ACC112 (cell line): ENCODE measurements around the gene ACE.

Experiments
- H2AFZ ChIP-seq: fragments of 200-600 bp; sonication (generic); one replicate; pipeline ENCODE4 v1.6.0; 2017; ENCODE audit warnings: antibody characterized with exemption, low read length; ENCODE audit not compliant: unreplicated experiment
- H3K27ac ChIP-seq: fragments of 200-600 bp; sonication (generic); 2 replicates; pipeline ENCODE4 v1.5.1; 2014; ENCODE audit warnings: low read depth, mild to moderate bottlenecking, antibody characterized with exemption, low read length, moderate library complexity
- H3K27me3 ChIP-seq: fragments of 200-600 bp; sonication (generic); 2 replicates; pipeline ENCODE4 v1.6.1; 2014; ENCODE audit warnings: mild to moderate bottlenecking, antibody characterized with exemption, low read length, moderate library complexity, mixed read lengths; ENCODE audit not compliant: insufficient read depth
- H3K36me3 ChIP-seq: fragments of 200-600 bp; sonication (generic); 2 replicates; pipeline ENCODE4 v1.6.1; 2016; ENCODE audit warnings: mild to moderate bottlenecking, antibody characterized with exemption, low read length, moderate library complexity, mixed read lengths; ENCODE audit not compliant: insufficient read depth
- H3K4me1 ChIP-seq: fragments of 200-600 bp; sonication (generic); one replicate; pipeline ENCODE4 v1.6.1; 2016; ENCODE audit warnings: low read length, mixed read lengths; ENCODE audit not compliant: insufficient read depth, unreplicated experiment, control insufficient read depth
- H3K4me3 ChIP-seq: fragments of 200-600 bp; sonication (generic); 2 replicates; pipeline ENCODE4 v1.5.1; 2014; ENCODE audit warnings: mild to moderate bottlenecking, low read depth, low read length
- H3K79me2 ChIP-seq: fragments of 200-600 bp; sonication (generic); one replicate; pipeline ENCODE4 v1.6.0; 2016; ENCODE audit warnings: low read length; ENCODE audit not compliant: control insufficient read depth, unreplicated experiment, insufficient read depth

The ACE gene

DNA sequence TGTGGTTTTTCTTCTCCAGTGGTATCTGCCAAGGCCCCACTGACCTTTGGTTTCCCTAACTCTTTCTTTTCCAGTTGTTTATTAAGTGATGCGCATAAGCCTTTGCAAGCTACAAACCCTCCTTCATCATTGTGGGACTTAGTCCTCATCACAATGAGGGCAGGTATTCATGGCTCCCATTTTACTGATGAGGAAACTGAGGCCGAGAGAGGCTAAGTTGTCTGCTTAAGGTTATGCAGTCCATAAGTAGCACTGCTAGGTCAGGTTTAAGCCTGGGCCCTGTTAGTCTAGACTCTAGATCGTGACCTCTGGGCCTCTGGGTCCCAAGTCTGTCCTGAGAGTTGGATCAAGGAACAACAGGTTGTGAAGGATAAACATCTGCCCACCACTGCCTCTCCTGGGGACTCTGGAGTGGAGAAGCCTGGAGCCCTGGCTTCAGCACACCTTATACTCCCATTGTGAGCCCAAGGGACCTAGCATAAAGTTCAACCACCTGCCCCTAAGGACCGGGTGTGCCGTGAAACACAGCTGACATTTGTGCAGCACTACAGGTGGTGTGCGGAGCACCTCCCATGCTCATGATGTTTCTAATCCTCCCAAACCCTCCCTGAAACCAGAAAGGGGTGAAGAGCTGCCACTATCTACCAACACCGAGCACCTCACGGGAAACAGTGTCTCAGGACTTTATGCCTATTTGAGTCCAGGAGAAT is 41.1 kb downstream of the ACE start:
- Histone ChIP-seq H3K27ac (no peak overlapping the region), H3K27me3 (peaks cover 17% of the 10 kb centered on the region), H3K79me2 (no peaks in the 10 kb centered on the region), H3K4me3 (no peak overlapping the region), H2AFZ (no peak overlapping the region), H3K36me3 (no peaks in the 10 kb centered on the region), H3K4me1 (peaks cover 14% of the 10 kb centered on the region)

DNA sequence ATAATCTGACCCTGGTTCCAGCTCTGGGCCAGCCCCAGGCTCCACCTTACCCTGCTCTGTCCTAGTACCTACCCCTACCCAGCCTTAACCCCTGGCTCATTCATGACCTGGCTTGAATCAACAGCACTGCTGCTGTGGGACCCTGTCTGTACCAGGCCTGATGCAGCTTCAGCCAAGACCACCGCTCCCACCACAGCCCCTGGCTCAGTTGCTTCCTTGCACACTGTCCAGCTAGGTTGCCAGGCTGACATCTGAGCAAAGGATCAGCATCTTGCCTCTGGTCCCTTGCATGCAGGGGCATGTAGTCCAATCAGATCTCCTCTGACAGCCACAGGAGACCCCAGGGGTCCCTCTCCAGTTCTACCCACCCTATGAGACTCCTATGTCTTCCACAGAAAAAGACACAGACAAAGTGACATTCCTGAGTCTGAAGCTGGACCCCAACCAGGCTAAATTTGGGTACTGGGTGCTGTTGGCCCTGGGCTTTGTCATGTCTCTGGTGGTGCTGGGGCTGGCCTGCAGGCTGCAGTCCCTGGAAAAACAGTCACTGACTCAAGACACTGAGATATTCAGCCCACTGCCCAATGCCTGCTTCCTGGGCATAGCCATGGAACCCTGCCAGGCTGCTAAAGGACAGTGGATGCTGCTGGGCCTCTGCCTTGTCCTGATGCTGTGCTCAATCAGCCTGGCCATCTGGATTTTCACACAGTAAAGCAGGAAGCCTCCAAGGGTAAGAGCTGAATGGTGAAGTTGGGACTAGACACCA is 42.4 kb downstream of the ACE start:
- Histone ChIP-seq H3K36me3 (no peaks in the 10 kb centered on the region), H2AFZ (no peak overlapping the region), H3K4me1 (peaks cover 14% of the 10 kb centered on the region), H3K27me3 (peaks cover 26% of the 10 kb centered on the region), H3K4me3 (no peak overlapping the region), H3K27ac (no peak overlapping the region), H3K79me2 (no peaks in the 10 kb centered on the region)

DNA sequence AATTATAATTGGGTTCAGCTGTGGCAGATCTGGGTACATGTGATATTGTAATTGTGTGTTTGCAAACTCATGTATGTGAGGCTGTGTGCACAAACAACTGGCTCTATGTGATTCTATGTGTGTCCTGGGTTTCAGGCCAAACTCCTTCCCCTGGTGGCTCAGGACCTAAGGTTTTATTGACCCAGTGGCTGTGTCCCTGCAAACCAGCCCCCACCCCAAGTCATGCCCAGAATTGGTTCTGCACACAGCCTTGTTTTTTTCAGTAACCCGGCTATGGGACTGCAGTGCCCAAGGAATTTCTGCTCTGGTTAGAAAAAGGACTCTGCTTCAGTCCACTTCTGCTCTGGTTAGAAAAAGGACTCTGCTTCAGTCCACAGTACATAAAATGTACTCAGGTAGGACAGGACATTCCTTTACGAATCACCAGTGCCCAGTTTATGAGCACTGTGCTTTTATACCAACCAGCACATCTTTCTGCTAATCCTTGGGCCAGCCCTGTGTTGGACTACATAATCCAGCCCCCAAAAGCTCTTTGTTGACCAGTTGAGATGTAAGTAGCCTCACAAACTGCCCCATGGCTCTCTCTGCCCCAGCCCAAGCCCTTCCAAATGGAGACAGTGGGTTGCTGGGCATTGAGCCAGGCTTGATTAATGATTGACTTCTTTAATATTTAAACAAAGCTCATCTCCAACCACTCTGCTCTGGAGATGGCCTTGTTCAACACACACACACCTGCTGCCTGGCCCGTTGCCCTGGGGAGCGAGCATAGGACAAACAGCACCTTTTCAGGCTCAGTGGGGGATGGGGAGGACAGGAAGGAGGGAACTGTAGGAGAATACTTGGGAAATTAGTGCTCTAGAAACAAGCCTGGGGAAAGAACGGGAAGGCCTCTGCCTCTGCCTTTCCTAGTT is 43.4 kb downstream of the ACE start:
- Histone ChIP-seq H3K4me3 (no peak overlapping the region), H2AFZ (no peak overlapping the region), H3K36me3 (no peaks in the 10 kb centered on the region), H3K27me3 (peaks cover 28% of the 10 kb centered on the region), H3K27ac (no peak overlapping the region), H3K4me1 (peaks cover 14% of the 10 kb centered on the region), H3K79me2 (no peaks in the 10 kb centered on the region)

DNA sequence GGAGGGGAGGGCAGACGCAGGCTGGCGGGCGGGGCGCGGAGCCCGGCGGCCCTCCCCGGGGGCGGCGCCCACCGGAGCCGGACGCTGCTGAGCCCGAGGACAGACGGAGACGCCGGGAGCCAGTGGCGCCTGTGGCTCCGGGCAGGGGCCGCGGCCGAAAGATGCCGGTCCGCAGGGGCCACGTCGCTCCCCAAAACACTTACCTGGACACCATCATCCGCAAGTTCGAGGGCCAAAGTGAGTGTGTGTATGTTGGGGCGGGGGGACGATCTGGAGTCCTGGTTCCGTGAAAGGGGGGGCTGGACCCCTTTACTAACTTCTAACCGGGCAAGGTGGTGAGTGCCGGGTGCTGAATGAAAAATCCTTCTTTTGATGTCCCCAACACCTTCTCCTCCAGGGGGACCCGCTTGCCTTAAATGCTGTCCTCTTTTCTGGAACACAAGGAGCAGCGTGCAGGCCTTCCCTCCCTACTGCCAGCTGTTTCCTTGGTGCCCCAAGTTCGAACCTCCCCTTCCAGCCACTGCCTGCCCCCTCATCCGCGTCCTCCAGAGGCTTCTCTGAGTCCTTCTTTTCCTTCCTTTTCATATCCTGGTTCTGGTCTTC is 46.5 kb downstream of the ACE start, which contains the start of gene KCNH6:
KCNH6 (plus strand) TSS at position 106 of the 603 bp plus-strand sequence; CDS start at position 162, 56 bp downstream.
- Histone ChIP-seq H3K27me3 (peaks cover 43% of the 10 kb centered on the region), H3K4me1 (no peaks in the 10 kb centered on the region), H3K79me2 (no peaks in the 10 kb centered on the region), H3K36me3 (no peaks in the 10 kb centered on the region), H3K4me3 (no peak within 1 kb of the TSS), H3K27ac (no peak within 1 kb of the TSS), H2AFZ (no peak within 1 kb of the TSS)

DNA sequence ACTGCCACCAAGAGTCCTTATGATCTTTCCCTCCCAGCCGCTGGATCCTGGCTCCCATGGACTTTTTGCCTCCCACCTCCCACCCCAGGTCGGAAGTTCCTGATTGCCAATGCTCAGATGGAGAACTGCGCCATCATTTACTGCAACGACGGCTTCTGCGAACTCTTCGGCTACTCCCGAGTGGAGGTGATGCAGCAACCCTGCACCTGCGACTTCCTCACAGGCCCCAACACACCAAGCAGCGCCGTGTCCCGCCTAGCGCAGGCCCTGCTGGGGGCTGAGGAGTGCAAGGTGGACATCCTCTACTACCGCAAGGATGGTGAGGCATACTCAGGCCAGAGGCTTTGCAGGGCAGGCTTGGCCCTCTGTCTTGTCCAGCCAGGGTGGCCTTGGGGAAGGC is 47.2 kb downstream of the ACE start:
- H3K4me3 ChIP-seq = no peak overlapping the region
- H3K79me2 ChIP-seq = no peaks in the 10 kb centered on the region
- H3K27ac ChIP-seq = no peak overlapping the region
- no peaks in the 10 kb centered on the region for H3K36me3 ChIP-seq
- H2AFZ ChIP-seq = no peak overlapping the region
- peaks cover 43% of the 10 kb centered on the region for H3K27me3 ChIP-seq
- H3K4me1 ChIP-seq = no peaks in the 10 kb centered on the region

DNA sequence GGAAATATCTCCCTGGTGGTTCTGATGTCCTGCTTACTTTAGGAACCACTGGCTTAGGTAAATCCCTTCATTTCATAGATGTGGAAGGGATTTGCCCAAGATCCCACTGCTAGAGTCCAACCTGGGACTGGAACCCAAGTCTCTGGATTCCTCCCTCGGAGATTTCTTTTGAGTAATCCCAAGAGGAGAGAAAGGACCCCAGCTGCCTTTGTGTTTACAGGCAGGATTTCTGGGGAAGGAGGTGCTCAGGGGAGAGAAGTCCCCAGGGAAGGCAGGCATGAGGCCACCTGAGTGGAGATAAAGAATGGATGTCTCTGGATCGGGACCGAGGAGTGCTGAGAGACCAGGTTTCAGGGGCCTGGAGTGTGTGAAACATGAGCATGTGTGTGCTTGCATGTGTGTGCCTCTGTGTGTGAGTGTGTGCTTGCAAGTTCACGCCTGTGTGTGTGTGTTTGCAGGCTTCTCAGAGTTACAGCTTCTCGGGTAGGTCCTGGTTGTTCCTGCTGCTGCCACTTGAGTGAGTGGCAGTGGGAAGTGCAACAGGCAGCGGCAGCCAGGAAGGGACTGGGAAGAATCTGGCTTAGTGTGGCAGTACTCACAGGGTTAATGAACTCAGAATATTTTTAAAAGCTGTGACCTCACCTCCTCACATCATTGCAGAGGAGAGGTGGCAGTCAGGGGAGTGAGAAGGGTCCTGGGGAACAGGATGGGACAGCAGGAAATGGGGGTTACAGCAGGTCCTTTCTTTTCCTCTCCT is 48.5 kb downstream of the ACE start:
- Histone ChIP-seq H2AFZ (no peak overlapping the region), H3K4me1 (no peaks in the 10 kb centered on the region), H3K4me3 (no peak overlapping the region), H3K27ac (no peak overlapping the region), H3K27me3 (peaks cover 43% of the 10 kb centered on the region), H3K36me3 (no peaks in the 10 kb centered on the region), H3K79me2 (no peaks in the 10 kb centered on the region)

DNA sequence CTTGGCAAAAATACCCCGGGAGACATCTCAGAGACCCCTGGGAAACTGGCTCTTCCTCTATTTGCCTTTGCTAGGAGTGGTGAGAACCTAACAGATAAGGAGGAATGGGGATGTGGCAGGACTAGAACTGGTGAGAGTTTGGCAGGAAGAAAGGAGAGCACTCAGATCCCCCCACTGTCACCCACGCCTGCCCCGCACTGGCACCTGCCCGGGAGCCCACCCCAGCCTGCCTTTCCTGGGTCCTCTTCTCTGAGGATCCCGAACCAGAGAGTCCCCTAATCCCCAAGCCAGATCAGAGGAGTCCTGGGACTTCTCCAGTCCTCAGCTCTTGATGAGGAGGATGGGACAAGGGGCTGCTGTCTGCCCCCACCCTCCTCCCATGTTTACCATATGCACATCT is 50.0 kb downstream of the ACE start:
- Histone ChIP-seq H2AFZ (no peak overlapping the region), H3K4me1 (peaks cover 7% of the 10 kb centered on the region), H3K36me3 (no peaks in the 10 kb centered on the region), H3K79me2 (no peaks in the 10 kb centered on the region), H3K27me3 (peaks cover 37% of the 10 kb centered on the region), H3K4me3 (no peak overlapping the region), H3K27ac (no peak overlapping the region)

DNA sequence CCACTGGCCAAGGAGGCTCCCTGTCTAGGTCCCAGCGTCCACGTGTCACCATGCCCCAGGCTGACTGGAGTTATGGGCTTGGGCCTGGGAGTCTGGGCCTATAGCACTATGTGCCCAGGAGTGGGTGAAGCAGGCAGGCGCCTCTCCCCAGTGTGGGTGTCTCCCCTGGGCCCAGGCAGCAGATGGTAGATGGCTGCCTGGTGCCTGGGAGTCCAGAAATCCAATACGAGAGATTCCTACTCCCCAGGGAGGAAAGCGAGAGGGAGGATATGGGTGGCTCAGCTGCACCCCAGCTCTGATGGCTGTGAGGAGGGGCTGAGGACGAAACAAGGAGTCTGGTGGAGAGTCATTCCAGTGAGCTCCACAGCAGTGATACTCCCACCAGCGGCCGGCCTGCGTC is 51.3 kb downstream of the ACE start:
- H2AFZ ChIP-seq = no peak overlapping the region
- no peak overlapping the region for H3K4me3 ChIP-seq
- no peak overlapping the region for H3K27ac ChIP-seq
- no peaks in the 10 kb centered on the region for H3K79me2 ChIP-seq
- no peaks in the 10 kb centered on the region for H3K36me3 ChIP-seq
- H3K27me3 ChIP-seq = peaks cover 37% of the 10 kb centered on the region
- peaks cover 7% of the 10 kb centered on the region for H3K4me1 ChIP-seq

DNA sequence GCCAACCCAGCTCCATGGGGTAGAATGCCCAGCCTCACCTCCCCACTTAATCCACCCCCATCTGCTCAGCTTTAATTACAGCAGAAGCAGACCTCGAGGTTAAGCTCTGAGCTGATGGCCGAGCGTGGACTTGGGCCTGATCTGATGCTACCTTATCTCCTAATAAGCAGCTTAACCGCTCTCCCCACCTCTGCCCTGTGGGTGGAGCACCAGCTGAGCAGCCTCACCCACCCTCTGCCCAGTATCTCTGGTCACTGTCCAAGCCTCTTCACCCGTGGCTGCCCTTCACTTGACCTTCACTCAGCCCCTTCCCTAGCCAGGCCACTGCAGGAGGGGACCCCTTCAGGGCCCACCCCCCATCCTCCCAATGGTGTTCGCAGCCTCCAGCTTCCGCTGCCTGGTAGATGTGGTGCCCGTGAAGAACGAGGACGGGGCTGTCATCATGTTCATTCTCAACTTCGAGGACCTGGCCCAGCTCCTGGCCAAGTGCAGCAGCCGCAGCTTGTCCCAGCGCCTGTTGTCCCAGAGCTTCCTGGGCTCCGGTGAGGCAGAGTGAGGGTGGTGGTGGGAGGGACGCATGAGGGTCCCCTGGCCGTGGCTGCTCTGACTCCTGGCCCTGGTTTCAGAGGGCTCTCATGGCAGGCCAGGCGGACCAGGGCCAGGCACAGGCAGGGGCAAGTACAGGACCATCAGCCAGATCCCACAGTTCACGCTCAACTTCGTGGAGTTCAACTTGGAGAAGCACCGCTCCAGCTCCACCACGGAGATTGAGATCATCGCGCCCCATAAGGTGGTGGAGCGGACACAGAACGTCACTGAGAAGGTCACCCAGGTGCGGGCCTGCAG is 53.1 kb downstream of the ACE start:
- Histone ChIP-seq H3K4me3 (no peak overlapping the region), H3K4me1 (peaks cover 7% of the 10 kb centered on the region), H3K79me2 (no peaks in the 10 kb centered on the region), H3K27me3 (peaks cover 22% of the 10 kb centered on the region), H3K36me3 (no peaks in the 10 kb centered on the region), H2AFZ (no peak overlapping the region), H3K27ac (no peak overlapping the region)
